OCI-LY3 (cell line): Measurements from ENCODE around the gene BIK.

Experiments
- CTCF ChIP-seq: fragments of 200-600, 300-600 bp; sonication (generic); IDR thresholded peaks from 2 replicates; pipeline ENCODE4 v1.5.1; 2014; ENCODE audit warnings: antibody characterized with exemption, low read length, low read depth
- EZH2phosphoT487 ChIP-seq: fragments of 200-600 bp; shearing (Covaris generic); IDR thresholded peaks from 2 replicates; pipeline ENCODE4 v1.6.1; 2018; ENCODE audit warnings: antibody characterized with exemption, mixed run types, low read depth

GRCh38 chr22:43066844-43067385 is 43.6 kb upstream of the BIK start:
- TF ChIP-seq EZH2phosphoT487 = no peak
- no peak for TF ChIP-seq CTCF
